Kidney (tissue), 14 donors: ENCODE measurements around the gene MTHFS. TPM values are rescaled to one million over a fixed set of nuclear protein-coding genes. Genes with fewer than 3 reads are reported as not detected.
"Not testable (repeated sequence)": the region's sequence is repeated elsewhere in the genome, so short reads cannot be mapped to it uniquely, and the experiment has no call there.

Experiments used
- DNase-seq, 5 donors: peaks; one replicate each; pipeline ENCODE4 v3.0.0-alpha.2; 2013 to 2020
- FAIRE-seq: peaks from 2 replicates; lab custom pipeline; 2012; peaks lifted over from hg19 to GRCh38; lab: Jason Lieb, UNC
- H3K27ac ChIP-seq, 2 donors: one replicate each; pipeline ENCODE4 v1.7.0; 2013; ENCODE audit warnings: low read depth in 2 of 2, low read length in 2 of 2, inconsistent platforms in 1 of 2
- H3K27me3 ChIP-seq: one replicate; pipeline ENCODE4 v1.7.1; 2013; ENCODE audit warnings: low read length, inconsistent platforms; ENCODE audit not compliant: control insufficient read depth, insufficient read depth
- H3K36me3 ChIP-seq, 3 donors: one replicate each; pipeline versions ENCODE4 v1.7.0 to v1.7.1; 2013; ENCODE audit warnings: low read length in 3 of 3, control low read depth in 1 of 3, inconsistent platforms in 1 of 3; ENCODE audit not compliant: insufficient read depth in 3 of 3, control insufficient read depth in 2 of 3
- H3K4me1 ChIP-seq, 3 donors: one replicate each; pipeline versions ENCODE4 v1.7.0 to v1.7.1; 2013; ENCODE audit warnings: low read length in 3 of 3, inconsistent platforms in 1 of 3, low read depth in 1 of 3; ENCODE audit not compliant: control insufficient read depth in 2 of 3, insufficient read depth in 2 of 3
- H3K4me3 ChIP-seq, 3 donors: one replicate each; pipeline versions ENCODE4 v1.7.0 to v1.8.1; 2013; ENCODE audit warnings: low read length in 3 of 3, control low read depth in 1 of 3, inconsistent platforms in 1 of 3
- H3K9ac ChIP-seq, 3 donors: one replicate each; pipeline versions ENCODE4 v1.7.0 to v1.7.1; 2013; ENCODE audit warnings: low read length in 3 of 3, control low read depth in 1 of 3, inconsistent platforms in 1 of 3
- H3K9me3 ChIP-seq, 3 donors: one replicate each; pipeline versions ENCODE4 v1.7.0 to v1.7.1; 2013; ENCODE audit warnings: low read length in 3 of 3, control low read depth in 1 of 3, inconsistent platforms in 1 of 3; ENCODE audit not compliant: control insufficient read depth in 2 of 3, insufficient read depth in 1 of 3
- CTCF ChIP-seq: IDR thresholded peaks from 3 replicates; pipeline ENCODE4 v1.5.1; 2012; ENCODE audit warnings: mild to moderate bottlenecking, moderate library complexity, borderline replicate concordance; ENCODE audit not compliant: insufficient read depth; ENCODE audit errors: extremely low read depth
- intact Hi-C: fragments of 100-400 bp; cut with DNase I; formaldehyde crosslinking; loops from one replicate; pipeline ENCODE4 v1.11.1; 2022
- polyA plus RNA-seq: library from polyadenylated mRNA; stranded (reverse); fragments of 350-450 nt; fragmentation: Illumina TruSeq; extraction: RNeasy Lipid Tissue Mini Kit (QIAGEN cat#74804); gene quantifications from one replicate; pipeline ENCODE4 v1.2.3, GENCODE V29; 2014; ENCODE audit warnings: low read depth, low replicate concordance; ENCODE audit not compliant: insufficient read depth
- total RNA-seq: library from RNA; stranded (reverse); fragmentation: NEBNext Ultra II Directional; extraction: Animal tissue kit (Norgen Biotek cat#: 25700); gene quantifications from one replicate; pipeline ENCODE4 v1.2.1, GENCODE V29; 2021
- donor health status: control.
- donor health status: control.
- donor health status: control.
- donor health status: control.
- donor health status: control.
- donor health status: DM: yes; HTN: yes; CAD: no.
- donor health status: Normal renal cell carcinoma (clear cell type).

MTHFS gene
- total and polyA plus RNA-seq, 2 donors from 2014 or later: 44.1 to 115 TPM

- no peak overlapping the region for H3K4me3 ChIP-seq
- no peak overlapping the region for H3K9ac ChIP-seq
- TF ChIP-seq CTCF: no peak
- FAIRE-seq (no peak), DNase-seq (no peak)
- H3K9me3 ChIP-seq: no peaks in the 10 kb centered on the region
- no peaks in the 10 kb centered on the region for H3K27me3 ChIP-seq
- no peaks in the 10 kb centered on the region for H3K4me1 ChIP-seq
- H3K27ac ChIP-seq: no peak overlapping the region
- intact Hi-C loops: no loop called here
- H3K36me3 ChIP-seq: no peaks in the 10 kb centered on the region
Observed at GRCh38 chr15:79933231-79933630, 36.4 kb upstream of the MTHFS start.

- Histone ChIP-seq H3K27me3 (no peaks in the 10 kb centered on the region), H3K9ac (no peak overlapping the region), H3K27ac (no peak overlapping the region), H3K36me3 (no peaks in the 10 kb centered on the region), H3K4me3 (no peak overlapping the region), H3K9me3 (no peaks in the 10 kb centered on the region), H3K4me1 (no peaks in the 10 kb centered on the region)
- DNase-seq (no peak), FAIRE-seq (no peak)
- TF ChIP-seq CTCF: no peak
- intact Hi-C loops: no loop called here
Observed at GRCh38 chr15:79932447-79932846, 35.6 kb upstream of the MTHFS start.

GRCh38 chr15:79930516-79930915 lies 33.7 kb upstream of the MTHFS start:
- intact Hi-C loops: no loop called here
- Histone ChIP-seq H3K27me3 (no peaks in the 10 kb centered on the region), H3K4me1 (no peaks in the 10 kb centered on the region), H3K36me3 (no peaks in the 10 kb centered on the region), H3K27ac (no peak overlapping the region), H3K9ac (no peak overlapping the region), H3K4me3 (no peak overlapping the region), H3K9me3 (no peaks in the 10 kb centered on the region)
- FAIRE-seq: no peak
- TF ChIP-seq CTCF: no peak
- DNase-seq: no peak

- Histone ChIP-seq H3K9me3 (no peaks in the 10 kb centered on the region), H3K36me3 (no peaks in the 10 kb centered on the region), H3K27ac (no peak overlapping the region), H3K9ac (no peak overlapping the region), H3K4me3 (no peak overlapping the region), H3K4me1 (no peaks in the 10 kb centered on the region), H3K27me3 (no peaks in the 10 kb centered on the region)
- intact Hi-C loops: no loop called here
- no peak for TF ChIP-seq CTCF
- FAIRE-seq (no peak), DNase-seq (no peak)
Observed at GRCh38 chr15:79929412-79929811, 32.6 kb upstream of the MTHFS start.

- H3K9ac ChIP-seq, DNase-seq, H3K27ac ChIP-seq, intact Hi-C loops, H3K36me3 ChIP-seq, H3K4me3 ChIP-seq, H3K4me1 ChIP-seq, FAIRE-seq, H3K27me3 ChIP-seq, H3K9me3 ChIP-seq: not testable (repeated sequence)
Observed at GRCh38 chr15:79926116-79926515, 29.3 kb upstream of the MTHFS start.
